GM18870 (cell line): ENCODE results near the gene CACNA2D1.
"Not testable (repeated sequence)": the region's sequence is repeated elsewhere in the genome, so short reads cannot be mapped to it uniquely, and the experiment has no call there.

ENCODE experiments used
- ATAC-seq: cut with Tn5 transposase; IDR thresholded peaks from one replicate; pipeline ENCODE4 v1.9.1; 2021; ENCODE audit warnings: moderate library complexity; ENCODE audit not compliant: unreplicated experiment

The CACNA2D1 gene

DNA sequence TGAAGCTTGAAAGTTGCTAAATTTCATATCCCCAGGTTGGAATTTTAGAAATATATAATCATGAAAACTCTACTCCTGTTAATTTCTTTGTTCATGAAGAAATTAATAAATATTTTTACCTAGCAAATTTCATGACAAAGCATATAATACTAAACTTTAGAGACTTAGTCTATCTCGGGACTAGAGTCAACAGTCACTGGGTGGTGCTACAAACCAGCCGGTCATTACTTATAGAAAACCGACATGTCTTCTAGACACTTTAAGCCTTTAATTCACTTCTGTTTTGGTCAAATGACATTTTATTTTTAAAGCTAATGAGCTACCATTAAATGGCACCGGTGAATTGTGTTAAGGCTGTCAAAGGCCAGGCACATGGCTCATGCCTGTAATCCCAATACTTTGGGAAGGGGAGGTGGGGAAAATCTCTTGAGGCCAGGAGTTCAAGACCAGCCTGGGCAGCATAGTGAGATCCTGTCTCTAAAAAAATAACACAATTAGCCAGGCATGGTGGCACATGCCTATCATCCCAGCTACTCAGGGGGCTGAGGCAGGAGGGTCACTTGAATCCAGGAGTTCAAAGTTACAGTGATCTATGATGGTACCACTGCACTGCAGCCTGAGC, 270.1 kb downstream of the CACNA2D1 start:
- ATAC-seq, result no peak

DNA sequence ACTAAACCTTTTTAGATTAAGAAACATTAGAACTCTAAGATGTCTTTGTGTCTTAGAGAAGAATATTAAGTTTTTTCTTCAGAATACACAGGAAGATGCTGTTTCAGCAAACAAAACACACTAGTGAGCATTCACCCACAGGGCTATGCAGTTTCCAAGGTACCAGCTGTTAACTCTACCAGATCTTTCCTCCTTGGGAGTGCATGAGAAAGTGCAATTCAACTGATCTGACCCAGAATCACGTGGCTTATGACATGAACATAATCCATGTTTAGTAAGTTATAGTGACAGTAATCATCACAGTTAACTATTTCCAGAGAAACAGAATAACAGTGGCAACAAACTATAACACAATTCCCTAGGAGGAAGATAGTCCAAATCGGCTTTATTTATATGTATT, 270.7 kb downstream of the CACNA2D1 start:
- no peak for ATAC-seq

DNA sequence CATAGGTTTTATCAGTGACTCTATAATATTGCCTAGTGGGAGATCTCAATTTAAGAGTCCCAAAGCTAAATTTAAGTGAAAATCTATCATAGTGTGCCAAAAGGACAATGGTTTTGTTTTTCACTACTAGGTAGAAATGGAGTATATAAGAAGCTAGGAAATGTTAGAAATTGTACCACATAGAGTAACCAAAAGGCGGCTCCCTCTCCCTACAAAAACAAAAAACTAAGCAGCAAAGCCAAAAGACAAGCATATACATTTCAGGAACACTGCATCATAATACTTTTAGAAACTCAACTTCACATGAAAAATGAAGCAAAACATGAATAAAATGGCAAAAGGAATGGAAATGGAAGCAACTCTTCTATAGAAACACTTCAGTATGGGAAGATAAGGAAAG, 271.6 kb downstream of the CACNA2D1 start:
- no peak for ATAC-seq

DNA sequence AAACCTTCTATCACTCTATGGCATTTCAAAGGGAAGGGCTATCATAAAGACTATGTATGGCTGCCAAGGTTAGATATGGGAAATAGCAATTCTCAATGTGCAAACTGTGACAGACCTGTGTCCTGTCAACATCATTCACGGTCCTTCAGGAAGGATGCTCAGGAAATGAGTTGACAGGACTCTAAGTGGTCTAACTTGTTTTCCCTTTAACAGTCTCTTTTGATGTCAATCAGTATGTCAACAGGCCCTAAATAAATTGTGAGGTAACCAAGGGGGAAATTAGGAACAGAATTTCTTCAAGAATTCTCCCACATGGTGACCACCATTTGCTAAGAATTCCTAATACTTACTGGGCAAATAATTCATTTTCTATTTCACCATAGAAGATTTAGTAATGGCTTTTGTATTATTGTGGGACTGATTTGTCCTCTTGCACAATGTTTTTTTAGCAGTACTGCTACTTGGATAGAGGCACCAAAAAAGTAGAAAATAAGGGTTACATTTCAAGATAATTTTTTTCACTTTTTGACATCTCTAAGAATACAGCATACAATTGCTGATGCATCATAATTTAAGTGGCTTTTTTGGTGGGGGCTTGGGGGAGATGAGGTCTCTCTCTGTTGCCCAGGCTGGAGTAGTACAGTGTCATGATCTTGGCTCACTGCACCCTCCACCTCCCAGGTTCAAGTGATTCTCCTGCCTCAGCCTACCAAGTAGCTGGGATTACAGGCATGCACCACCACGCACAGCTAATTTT, 275.8 kb downstream of the CACNA2D1 start:
- ATAC-seq, result no peak

DNA sequence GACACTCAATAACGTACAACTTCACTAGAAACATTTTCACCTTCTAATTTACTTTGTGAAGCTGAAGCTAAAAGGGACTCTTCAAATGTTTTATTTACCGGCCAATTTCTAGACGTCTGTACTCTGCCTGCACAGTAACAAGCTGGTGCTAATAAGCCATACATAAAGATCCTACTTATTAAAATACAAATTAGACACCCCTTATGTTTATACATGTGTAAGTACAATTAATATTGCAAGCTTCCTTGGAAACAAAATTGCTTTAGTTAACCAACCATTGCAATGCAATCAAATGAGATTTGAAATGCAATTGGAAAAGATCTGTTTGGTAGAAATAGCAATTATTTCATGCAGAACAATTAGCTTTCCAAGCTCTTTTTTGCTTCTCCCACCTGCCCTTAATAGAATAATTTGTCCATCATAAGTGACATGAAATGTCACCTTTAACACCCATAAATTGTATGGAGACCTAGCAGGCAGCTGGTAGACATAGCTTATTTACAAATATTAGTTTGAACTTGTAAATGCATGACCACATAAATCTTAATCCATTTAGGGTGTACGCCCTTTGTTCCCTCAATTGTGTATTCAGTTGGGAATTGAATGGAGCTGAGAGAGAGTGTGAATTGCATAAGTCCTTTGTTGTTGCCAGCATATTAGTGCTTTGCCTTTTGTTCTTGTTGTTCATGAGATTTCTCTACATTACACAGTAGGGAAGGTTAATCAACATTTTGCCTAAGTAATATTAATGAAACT, 277.1 kb downstream of the CACNA2D1 start:
- no peak for ATAC-seq

DNA sequence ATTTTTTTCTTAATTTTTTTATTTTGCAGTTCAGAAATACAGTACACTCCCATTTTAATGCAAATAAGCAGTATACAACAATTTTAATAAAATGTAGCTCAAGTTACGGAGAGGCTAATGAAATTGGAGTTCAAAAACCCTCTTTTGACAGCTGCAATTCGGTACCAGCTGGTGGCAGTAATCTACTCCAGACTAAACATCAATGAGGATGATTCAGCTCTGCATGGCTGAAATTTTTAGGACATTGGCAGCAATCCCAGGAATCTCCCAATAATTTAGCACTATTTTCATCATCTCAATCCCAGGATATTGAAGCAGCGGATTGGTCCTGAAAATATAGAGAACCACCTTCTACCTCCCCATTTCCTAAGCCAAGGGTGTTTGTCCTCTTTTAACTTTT, 278.8 kb downstream of the CACNA2D1 start:
- no peak for ATAC-seq

DNA sequence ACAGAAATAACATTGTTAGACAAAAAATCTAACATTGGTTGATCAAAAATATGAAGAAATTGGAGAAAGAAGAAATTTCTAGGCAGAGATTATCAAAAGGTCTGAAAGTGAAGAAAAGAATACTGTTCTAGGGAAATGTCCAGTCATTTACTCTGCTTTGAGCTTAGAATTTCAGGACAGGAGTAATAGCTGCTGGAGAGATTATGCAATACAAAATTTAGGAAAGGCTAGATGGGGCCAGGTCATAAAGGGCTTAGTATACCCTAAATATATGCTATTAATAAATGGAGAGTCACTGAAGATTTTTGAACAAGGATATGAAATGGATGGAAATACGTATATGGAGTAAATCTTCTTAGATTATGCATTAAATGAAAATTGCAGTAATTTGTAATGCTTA, 279.2 kb downstream of the CACNA2D1 start:
- no peak for ATAC-seq

DNA sequence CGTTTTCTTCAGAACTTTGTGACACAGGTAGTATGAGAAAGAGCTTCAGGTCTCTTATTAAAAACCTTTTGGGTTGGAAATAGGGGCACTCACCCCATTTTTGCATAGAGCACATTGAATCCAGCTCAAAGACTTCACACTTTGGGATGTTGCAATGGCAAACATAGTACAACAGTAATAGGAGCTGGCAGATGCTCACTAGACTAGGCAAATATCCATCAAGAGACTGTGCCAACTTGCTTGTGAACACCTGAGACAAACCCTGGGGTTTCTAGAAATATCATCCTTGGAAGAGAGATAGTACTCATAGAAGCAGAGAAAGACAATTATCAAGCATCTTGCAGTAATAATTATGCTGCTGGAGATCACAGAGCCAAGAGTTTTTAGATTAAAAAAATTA, 280.0 kb downstream of the CACNA2D1 start:
- no peak for ATAC-seq

DNA sequence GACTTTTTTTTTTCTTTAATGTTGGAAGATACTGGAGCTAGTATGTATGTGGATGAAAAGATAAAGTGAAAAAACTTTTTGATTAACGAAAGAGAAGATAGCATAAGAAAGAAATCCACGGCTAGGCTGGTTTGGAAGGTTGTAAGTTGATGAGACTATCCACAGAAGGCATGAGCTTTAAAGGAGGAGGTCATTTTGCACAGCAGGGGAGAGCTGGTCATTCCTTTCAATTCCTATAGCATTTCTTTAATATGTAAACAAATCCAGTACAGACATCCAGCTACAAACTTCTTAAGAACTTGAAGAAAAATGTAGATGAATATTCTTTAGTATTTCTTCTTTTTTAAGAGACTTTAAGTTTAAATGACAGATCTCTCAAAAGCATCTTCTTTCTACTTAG, 281.3 kb downstream of the CACNA2D1 start:
- ATAC-seq, result no peak

DNA sequence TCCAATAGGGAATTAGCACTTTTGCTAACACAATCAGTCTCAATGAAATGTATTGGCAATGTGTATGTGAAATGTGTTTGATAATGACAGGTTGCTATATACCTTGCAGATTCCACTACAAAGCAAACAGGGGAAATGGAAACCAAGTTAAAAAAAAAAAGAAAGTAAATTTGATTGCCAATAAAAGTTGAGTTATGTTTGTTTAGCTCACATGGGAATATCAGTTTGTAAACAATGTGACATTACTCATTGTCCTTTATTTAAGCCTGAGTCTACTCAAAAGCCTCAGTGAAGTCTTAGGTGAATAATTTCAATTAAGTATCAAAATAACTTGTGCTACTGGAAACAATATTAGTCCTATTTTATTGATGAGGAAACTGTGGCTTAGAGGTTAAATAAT, 285.2 kb downstream of the CACNA2D1 start:
- ATAC-seq, result no peak

DNA sequence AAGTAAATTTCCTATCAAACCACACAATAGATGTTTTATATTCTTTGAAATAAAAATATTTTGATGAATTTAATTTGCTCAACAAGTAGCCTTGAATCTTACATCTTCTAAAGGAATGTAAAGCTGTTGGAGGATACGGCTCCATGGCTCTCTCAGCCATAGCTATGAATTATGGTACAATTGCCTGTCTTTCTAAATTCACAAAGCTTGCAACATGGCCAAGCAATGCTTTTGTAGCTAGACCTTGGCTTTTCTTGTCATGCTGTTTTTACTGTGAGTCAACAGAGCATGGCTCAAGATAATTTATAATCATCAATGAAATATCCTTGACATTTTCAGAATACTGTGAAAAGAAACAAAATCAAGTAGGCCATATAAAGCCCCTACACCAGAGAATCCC, 286.7 kb downstream of the CACNA2D1 start:
- ATAC-seq, result no peak

DNA sequence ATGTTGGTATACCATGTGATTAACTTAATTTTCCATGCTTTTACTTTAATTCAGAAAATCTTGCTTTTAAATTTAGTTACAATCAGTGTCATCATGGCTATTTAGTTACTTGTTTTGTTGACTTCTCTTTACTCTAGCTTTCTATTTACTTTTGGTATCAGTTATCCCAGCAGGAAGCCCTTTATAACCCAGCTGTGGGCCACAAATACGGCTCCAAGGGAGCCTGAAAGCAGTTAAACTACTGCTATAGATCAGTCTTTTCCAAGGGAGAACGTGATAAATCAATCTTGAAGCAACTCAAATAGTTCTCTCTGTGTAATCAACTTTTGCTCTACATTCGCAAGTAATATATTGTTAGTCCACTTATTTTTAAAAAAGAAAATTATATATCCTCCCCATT, 287.4 kb downstream of the CACNA2D1 start:
- no peak for ATAC-seq

DNA sequence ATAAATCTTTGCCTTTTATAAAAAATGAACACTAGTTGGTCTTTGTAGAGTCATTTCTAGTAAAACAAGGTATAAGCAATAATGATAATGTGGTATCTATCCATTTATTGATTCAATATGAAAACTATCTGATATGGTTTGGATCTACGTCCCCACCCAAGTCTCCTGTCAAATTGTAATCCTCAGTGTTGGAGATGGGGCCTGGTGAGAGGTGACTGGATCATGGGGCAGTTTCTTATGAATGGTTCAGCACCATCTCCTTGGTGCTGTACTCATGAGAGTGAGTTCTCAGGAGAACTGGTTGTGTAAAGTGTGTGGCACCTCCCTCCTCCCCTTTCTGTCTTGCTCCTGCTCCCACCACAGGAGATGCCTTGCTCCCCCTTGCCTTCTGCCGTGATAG, 288.8 kb downstream of the CACNA2D1 start:
- ATAC-seq, result no peak

DNA sequence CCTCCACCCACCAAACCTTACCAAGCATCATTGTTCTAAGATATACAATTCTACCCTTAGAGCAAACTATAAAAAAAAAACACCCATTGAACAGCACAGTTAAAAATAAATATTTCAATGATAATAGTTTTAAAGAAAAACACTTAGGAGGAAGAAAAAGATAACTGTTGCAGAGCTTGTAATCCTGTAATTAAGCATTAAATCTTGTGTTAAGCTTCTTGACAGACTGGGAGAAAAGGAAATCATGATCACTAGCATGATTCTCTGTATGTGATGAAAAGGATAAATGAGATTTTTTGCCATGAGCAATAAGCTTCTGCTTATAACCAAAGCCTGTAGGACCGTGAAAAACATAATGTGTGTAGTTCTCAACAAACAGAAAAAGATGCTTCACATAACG, 289.8 kb downstream of the CACNA2D1 start:
- no peak for ATAC-seq

DNA sequence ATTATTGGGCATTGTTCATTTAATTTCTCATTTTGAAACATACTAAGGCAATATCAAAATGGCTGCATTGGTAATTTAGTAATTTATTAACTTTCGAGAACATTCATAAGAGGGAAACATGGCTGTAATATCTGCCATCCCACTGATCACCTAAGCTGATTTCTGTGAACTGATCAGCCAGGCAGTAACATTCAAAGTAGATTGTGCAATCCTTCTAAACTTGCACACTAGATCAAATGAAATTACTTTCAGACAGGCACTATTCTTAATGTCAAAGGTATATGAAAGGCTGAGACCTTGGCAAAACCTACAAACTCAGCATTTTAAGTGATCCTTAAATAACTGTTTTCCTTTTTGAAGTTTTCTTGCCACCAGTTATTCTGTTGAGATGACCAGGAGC, 290.7 kb downstream of the CACNA2D1 start:
- ATAC-seq, result no peak

DNA sequence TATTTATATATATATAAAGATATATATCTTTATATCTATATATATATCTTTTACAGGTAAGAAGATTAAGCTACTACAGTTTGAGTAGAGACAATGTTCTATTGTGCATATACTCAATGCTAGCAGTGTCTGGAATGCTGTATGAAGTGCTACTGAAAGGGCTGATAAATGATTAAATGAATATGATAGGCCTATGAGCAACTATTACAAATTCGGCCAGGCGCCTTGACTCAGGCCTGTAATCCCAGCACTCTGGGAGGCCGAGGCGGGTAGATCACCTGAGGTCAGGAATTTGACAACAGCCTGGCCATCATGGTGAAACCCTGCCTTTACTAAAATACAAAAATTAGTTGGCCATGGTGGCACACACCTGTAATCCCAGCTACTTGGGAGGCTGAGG, 297.1 kb downstream of the CACNA2D1 start:
- ATAC-seq, result no peak

DNA sequence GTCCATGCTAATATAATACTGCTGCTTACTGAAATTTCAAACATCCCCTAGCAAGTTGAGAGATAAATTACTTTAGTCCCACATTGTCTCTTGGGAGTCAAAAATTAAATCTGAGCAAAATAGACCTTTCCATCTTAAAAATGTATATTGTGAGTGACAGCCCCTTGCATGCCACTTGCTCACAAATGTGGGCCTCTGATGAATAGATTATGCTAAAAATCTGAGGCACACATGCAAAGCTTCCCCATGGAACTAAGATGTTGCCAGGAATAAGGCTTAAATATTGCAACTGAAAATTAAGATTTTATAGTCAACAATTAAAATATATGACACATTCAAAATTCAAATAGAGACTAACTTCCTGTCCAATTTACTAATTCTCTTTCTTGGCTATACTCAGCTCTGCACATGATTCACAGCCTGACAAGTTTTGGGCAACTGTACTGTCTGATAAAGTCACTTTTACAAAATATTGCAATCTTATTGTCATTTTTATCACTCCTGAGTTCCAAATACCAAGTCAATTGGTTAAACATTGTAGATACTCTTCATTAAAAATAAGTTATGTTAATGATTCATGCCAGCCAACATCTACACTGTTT, 301.2 kb downstream of the CACNA2D1 start:
- no peak for ATAC-seq

DNA sequence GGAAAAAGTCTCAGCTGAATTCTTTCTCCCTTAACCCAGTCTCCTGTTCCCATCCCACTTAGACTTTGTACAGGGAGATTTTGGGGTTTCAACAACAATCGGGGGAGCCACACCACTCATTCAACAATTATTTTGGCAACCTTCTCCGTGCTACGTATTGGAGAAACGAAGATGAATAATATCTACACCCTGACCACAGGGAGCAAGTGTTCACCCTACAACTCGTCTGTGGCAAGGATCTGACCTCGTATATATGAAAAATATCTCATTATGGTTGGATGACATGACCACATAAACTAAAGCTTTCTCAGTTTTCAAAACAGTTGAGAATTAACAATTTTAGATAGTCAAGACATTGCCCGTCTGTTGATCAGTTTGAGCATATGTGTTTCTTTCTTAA, 302.1 kb downstream of the CACNA2D1 start:
- no peak for ATAC-seq

DNA sequence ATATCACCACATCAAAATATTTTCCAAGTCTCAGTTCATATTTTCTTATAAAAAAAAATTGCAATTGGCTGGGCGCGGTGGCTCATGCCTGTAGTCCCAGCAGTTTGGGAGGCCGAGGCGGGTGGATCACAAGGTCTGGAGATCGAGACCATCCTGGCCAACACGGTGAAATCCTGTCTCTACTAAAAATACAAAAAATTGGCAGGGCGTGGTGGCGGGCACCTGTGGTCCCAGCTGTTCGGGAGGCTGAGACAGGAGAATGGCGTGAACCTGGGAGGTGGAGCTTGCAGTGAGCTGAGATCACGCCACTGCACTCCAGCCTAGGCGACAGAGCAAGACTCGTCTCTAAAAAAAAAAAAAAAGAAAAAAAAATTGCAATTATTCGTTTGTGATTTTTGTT, 303.0 kb downstream of the CACNA2D1 start:
- ATAC-seq, result not testable (repeated sequence)

DNA sequence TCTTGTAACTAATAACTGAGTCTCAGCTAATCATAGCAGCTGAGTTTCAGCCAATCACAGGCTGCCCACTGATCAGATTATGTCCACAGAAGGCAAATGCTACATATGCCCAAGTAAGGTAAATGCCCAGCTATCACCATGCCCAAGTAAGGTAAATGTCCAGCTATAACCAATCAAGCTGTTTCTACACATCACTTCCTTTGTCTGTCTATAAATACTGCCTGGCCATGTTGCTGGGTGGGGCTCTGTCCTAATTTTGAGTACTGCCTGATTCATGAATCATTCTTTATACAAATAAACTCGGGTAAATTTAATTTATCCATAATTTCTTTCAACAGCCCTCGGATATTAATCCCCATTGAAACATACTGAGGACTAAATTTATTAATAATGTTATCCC, 312.4 kb downstream of the CACNA2D1 start:
- ATAC-seq, result no peak

DNA sequence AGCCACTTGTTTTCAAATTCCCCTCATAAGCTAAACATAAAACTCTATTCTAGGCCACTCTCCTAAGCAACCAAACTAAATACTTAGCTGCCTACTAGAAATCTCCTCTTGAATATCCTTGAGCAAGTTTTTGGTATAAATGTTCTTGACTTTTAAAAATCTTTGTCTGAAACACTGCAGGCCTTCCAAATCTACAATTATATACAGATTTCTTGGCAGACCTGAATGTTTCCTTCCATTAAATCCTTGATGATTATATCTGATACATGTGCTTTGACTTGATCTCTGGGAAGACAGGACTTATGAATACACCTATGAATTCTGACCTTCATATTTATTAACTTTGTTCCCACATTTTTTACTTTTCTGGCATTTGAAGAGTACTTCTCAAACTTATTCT, 314.5 kb downstream of the CACNA2D1 start:
- no peak for ATAC-seq

DNA sequence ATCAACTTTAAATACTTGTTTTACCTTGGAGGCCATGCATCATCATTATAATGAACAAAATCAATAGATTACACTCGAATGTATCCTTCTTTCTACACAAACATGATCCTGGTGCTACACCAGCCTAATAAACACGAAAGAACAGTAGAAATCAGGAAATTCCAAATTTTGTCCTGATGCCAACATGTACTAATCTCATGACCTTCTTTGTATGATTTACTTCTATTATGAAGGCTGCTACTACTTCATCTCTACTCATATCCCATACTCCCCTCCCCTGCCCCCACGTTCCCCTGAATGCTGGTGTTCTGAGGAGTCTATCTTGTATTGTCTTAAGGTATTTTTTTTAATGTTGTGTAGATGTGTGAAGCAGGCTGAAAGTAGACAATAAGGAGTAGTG, 315.0 kb downstream of the CACNA2D1 start:
- no peak for ATAC-seq
